Dermis blood vessel endothelial cell (primary cell): ENCODE data around the gene CIB2. TPM values are rescaled to one million over a fixed set of nuclear protein-coding genes. Genes with fewer than 3 reads are reported as not detected.
A peak's percentile ranks its signal among the peaks of the same experiment; 100 is the strongest.
"Not testable (repeated sequence)": the region's sequence is repeated elsewhere in the genome, so short reads cannot be mapped to it uniquely, and the experiment has no call there.

Experiments
- DNase-seq: peaks from one replicate; pipeline ENCODE4 v3.0.0; 2010
- total RNA-seq: library from RNA; depleted of rRNA; stranded (reverse); fragments of >200 nt; gene quantifications from 2 replicates; pipeline ENCODE4 v1.2.3, GENCODE V29; 2014

Gene CIB2
- 1.5 and 2.5 TPM in 2 replicates for total RNA-seq

GRCh38 chr15:78131295-78132061 lies at the start of gene CIB2:
Gene CIB2, minus strand, starts transcription at chr15:78131445. Its CDS starts 230 bp downstream, at chr15:78131215.
- DNase-seq = peak; percentile 67

- DNase-seq = no peak
Observed at GRCh38 chr15:78179906-78180305, 48.7 kb upstream of the CIB2 start.

GRCh38 chr15:78179286-78179840 lies 48.1 kb upstream of the CIB2 start:
- DNase-seq = no peak

GRCh38 chr15:78178064-78178463 lies 46.8 kb upstream of the CIB2 start:
- no peak for DNase-seq

- peak; percentile 47 for DNase-seq
Observed at GRCh38 chr15:78177447-78177873, 46.2 kb upstream of the CIB2 start.

- DNase-seq = no peak
Observed at GRCh38 chr15:78175330-78175729, 44.1 kb upstream of the CIB2 start.

GRCh38 chr15:78174401-78174800 lies 43.2 kb upstream of the CIB2 start:
- no peak for DNase-seq

GRCh38 chr15:78171864-78172472 lies 40.7 kb upstream of the CIB2 start:
- no peak for DNase-seq

GRCh38 chr15:78170848-78171773 lies 39.9 kb upstream of the CIB2 start:
- no peak for DNase-seq

- DNase-seq = no peak
Observed at GRCh38 chr15:78168608-78169007, 37.4 kb upstream of the CIB2 start.

- no peak for DNase-seq
Observed at GRCh38 chr15:78167227-78167888, 36.1 kb upstream of the CIB2 start.

GRCh38 chr15:78164010-78164409 lies 32.8 kb upstream of the CIB2 start:
- no peak for DNase-seq

- no peak for DNase-seq
Observed at GRCh38 chr15:78162038-78162437, 30.8 kb upstream of the CIB2 start.

GRCh38 chr15:78159395-78159794 lies 28.1 kb upstream of the CIB2 start:
- DNase-seq = no peak

GRCh38 chr15:78157203-78157602 lies 26.0 kb upstream of the CIB2 start:
- DNase-seq = no peak

- DNase-seq = no peak
Observed at GRCh38 chr15:78156653-78157052, 25.4 kb upstream of the CIB2 start.

- DNase-seq = no peak
Observed at GRCh38 chr15:78155355-78155939, 24.2 kb upstream of the CIB2 start.

- no peak for DNase-seq
Observed at GRCh38 chr15:78154955-78155354, 23.7 kb upstream of the CIB2 start.

GRCh38 chr15:78151075-78151474 lies 19.8 kb upstream of the CIB2 start:
- DNase-seq = not testable (repeated sequence)

- DNase-seq = peak; percentile 23
Observed at GRCh38 chr15:78149805-78150751, 18.8 kb upstream of the CIB2 start.
